ENCODE measurements around the gene MTR. TPM values are rescaled to one million over a fixed set of nuclear protein-coding genes. Genes with fewer than 3 reads are reported as not detected.
A peak's percentile ranks its signal among the peaks of the same experiment; 100 is the strongest.

The MTR gene
- total RNA-seq, 2 donors from 2014 or later = 61.1 to 69.8 TPM

DNA sequence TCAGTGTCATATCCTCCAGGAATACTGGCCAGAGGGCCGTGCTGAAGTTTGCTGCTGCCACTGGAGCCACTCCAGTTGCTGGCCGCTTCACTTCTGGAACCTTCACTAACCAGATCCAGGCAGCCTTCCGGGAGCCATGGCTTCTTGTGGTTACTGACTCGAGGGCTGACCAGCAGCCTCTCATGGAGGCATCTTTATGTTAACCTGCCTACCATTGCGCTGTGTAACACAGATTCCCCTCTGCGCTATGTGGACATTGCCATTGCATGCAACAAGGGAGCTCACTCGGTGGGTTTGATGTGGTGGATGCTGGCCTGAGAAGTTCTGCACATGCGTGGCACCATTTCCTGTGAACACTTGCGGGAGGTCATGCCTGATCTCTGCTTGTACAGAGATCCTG is 24.8 kb downstream of the MTR start:
- H3K9me3 Mint-ChIP-seq = no peaks in the 10 kb centered on the region
- H3K4me3 Mint-ChIP-seq = no peak overlapping the region
- DNase-seq (no peak), ATAC-seq (replicated peaks in 1 of 2) (no peak)
- no peaks in the 10 kb centered on the region for H3K27me3 Mint-ChIP-seq (ENCODE audit: low read depth)
- H3K36me3 Mint-ChIP-seq (ENCODE audit: insufficient read depth in 2 of 2) = peaks cover 7 to 18% of the 10 kb centered on the region in 2 donors
- H3K27ac Mint-ChIP-seq = no peak overlapping the region
- H3K4me1 Mint-ChIP-seq (ENCODE audit: low read depth) = peaks cover 12% of the 10 kb centered on the region

- peaks cover 12% of the 10 kb centered on the region for H3K4me1 Mint-ChIP-seq (ENCODE audit: low read depth)
- no peak overlapping the region for H3K4me3 Mint-ChIP-seq
- ATAC-seq (replicated peaks in 1 of 2) (no peak), DNase-seq (no peak)
- H3K27ac Mint-ChIP-seq = no peak overlapping the region
- peaks cover 7 to 20% of the 10 kb centered on the region in 2 donors for H3K36me3 Mint-ChIP-seq (ENCODE audit: insufficient read depth in 2 of 2)
- no peaks in the 10 kb centered on the region for H3K27me3 Mint-ChIP-seq (ENCODE audit: low read depth)
- H3K9me3 Mint-ChIP-seq = no peaks in the 10 kb centered on the region
Measured at GRCh38 chr1:236821091-236821627, 26.1 kb downstream of the MTR start.

GRCh38 chr1:236823559-236823958 is 28.5 kb downstream of the MTR start:
- no peak for DNase-seq
- Mint-ChIP-seq H3K4me3 (no peak overlapping the region), H3K9me3 (no peaks in the 10 kb centered on the region), H3K4me1 (ENCODE audit: low read depth) (peaks cover 12% of the 10 kb centered on the region), H3K27ac (no peak overlapping the region), H3K27me3 (ENCODE audit: low read depth) (no peaks in the 10 kb centered on the region), H3K36me3 (ENCODE audit: insufficient read depth in 2 of 2) (peaks cover 3 to 21% of the 10 kb centered on the region in 2 donors)
- ATAC-seq (replicated peaks in 1 of 2) = no peak

GRCh38 chr1:236829085-236829484 is 34.0 kb downstream of the MTR start:
- Mint-ChIP-seq H3K27me3 (ENCODE audit: low read depth) (no peaks in the 10 kb centered on the region), H3K9me3 (no peaks in the 10 kb centered on the region), H3K4me3 (no peak overlapping the region), H3K27ac (no peak overlapping the region), H3K36me3 (ENCODE audit: insufficient read depth in 2 of 2) (peaks cover 14 to 25% of the 10 kb centered on the region in 2 donors), H3K4me1 (ENCODE audit: low read depth) (no peaks in the 10 kb centered on the region)
- ATAC-seq (replicated peaks in 1 of 2) (no peak), DNase-seq (no peak)

DNA sequence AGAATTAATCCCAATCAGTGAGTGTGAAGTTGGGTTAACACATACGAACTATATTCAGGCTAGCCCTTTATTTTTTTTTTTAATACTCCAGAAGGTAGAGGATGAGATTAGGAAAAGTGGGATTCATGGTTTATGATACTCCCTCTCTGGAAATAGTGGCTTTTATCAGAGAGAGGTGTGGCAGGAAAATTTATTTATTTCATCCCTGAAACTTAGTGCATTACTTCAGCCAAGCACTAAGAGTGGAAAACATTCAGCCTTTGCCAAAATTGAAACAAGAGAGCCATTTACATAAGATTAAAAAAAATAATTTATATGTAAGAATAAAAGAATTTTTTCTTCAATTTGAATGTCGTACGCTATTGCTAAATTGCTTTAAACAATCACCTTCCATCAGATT is 35.0 kb downstream of the MTR start:
- Mint-ChIP-seq H3K36me3 (ENCODE audit: insufficient read depth in 2 of 2) (peaks cover 14 to 29% of the 10 kb centered on the region in 2 donors), H3K9me3 (no peaks in the 10 kb centered on the region), H3K27me3 (ENCODE audit: low read depth) (no peaks in the 10 kb centered on the region), H3K4me3 (no peak overlapping the region), H3K4me1 (ENCODE audit: low read depth) (peaks cover 2% of the 10 kb centered on the region), H3K27ac (no peak overlapping the region)
- DNase-seq (no peak), ATAC-seq (replicated peaks in 1 of 2) (no peak)

DNA sequence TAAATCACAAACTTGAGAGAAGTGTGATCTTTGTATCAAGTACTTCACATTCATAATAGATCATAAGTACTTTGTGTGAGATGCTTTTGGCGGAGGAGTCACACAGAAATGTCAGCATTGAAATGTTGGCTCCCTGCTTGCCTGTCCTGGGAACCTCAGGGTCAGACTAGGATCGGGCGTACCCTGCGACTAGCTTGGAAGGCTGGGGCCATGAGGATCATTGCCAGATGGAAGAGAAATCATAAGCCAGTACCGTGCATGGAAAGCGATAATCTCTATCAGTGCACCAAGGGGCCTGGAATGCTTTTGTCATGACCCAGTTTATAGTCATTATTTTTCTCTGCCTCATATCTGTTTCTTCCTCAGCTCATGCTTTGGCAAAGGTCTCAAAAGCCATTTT is 35.5 kb downstream of the MTR start:
- ATAC-seq (replicated peaks in 1 of 2) = no peak
- no peaks in the 10 kb centered on the region for H3K9me3 Mint-ChIP-seq
- no peak overlapping the region for H3K4me3 Mint-ChIP-seq
- peaks cover 16 to 31% of the 10 kb centered on the region in 2 donors for H3K36me3 Mint-ChIP-seq (ENCODE audit: insufficient read depth in 2 of 2)
- no peaks in the 10 kb centered on the region for H3K27me3 Mint-ChIP-seq (ENCODE audit: low read depth)
- H3K4me1 Mint-ChIP-seq (ENCODE audit: low read depth) = peaks cover 6% of the 10 kb centered on the region
- DNase-seq = no peak
- no peak overlapping the region for H3K27ac Mint-ChIP-seq

DNA sequence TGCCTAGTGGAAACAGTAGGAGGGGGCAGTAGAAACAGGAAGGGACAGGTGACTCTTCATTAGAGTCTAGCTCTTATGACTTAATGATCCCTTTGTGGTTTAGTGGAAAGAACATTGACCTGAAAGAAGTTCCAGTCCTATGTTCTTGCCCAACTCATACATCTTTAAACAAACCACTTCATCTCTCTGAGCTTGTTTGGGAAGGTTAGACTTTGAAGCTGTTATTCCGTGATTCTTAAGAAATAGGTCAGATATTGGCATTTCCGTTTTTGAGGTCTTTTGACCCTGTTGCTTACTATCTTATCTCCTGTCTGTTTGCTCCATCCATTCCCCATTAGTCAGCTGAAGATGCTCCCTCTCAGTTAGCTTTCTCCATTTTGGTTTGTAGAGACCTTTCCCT is 38.5 kb downstream of the MTR start:
- DNase-seq (no peak), ATAC-seq (replicated peaks in 1 of 2) (no peak)
- H3K4me1 Mint-ChIP-seq (ENCODE audit: low read depth) = peaks cover 6% of the 10 kb centered on the region
- H3K27ac Mint-ChIP-seq = no peak overlapping the region
- H3K27me3 Mint-ChIP-seq (ENCODE audit: low read depth) = no peaks in the 10 kb centered on the region
- no peak overlapping the region for H3K4me3 Mint-ChIP-seq
- H3K9me3 Mint-ChIP-seq = no peaks in the 10 kb centered on the region
- peaks cover 17 to 30% of the 10 kb centered on the region in 2 donors for H3K36me3 Mint-ChIP-seq (ENCODE audit: insufficient read depth in 2 of 2)

- peaks cover 6% of the 10 kb centered on the region for H3K4me1 Mint-ChIP-seq (ENCODE audit: low read depth)
- H3K9me3 Mint-ChIP-seq = no peaks in the 10 kb centered on the region
- H3K27me3 Mint-ChIP-seq (ENCODE audit: low read depth) = no peaks in the 10 kb centered on the region
- peaks cover 14 to 27% of the 10 kb centered on the region in 2 donors for H3K36me3 Mint-ChIP-seq (ENCODE audit: insufficient read depth in 2 of 2)
- no peak overlapping the region for H3K27ac Mint-ChIP-seq
- H3K4me3 Mint-ChIP-seq = no peak overlapping the region
- ATAC-seq (replicated peaks in 1 of 2) (no peak), DNase-seq (no peak)
Measured at GRCh38 chr1:236834876-236835275, 39.8 kb downstream of the MTR start.

GRCh38 chr1:236835491-236835890 is 40.4 kb downstream of the MTR start:
- no peaks in the 10 kb centered on the region for H3K27me3 Mint-ChIP-seq (ENCODE audit: low read depth)
- no peak overlapping the region for H3K4me3 Mint-ChIP-seq
- H3K36me3 Mint-ChIP-seq (ENCODE audit: insufficient read depth in 2 of 2) = peaks cover 14 to 26% of the 10 kb centered on the region in 2 donors
- H3K27ac Mint-ChIP-seq = no peak overlapping the region
- no peaks in the 10 kb centered on the region for H3K9me3 Mint-ChIP-seq
- no peak for ATAC-seq (replicated peaks in 1 of 2)
- DNase-seq = no peak
- H3K4me1 Mint-ChIP-seq (ENCODE audit: low read depth) = peaks cover 6% of the 10 kb centered on the region

GRCh38 chr1:236836157-236836556 is 41.1 kb downstream of the MTR start:
- Mint-ChIP-seq H3K4me3 (no peak overlapping the region), H3K4me1 (ENCODE audit: low read depth) (peaks cover 6% of the 10 kb centered on the region), H3K9me3 (no peaks in the 10 kb centered on the region), H3K27ac (peak overlapping the region; percentile 33), H3K27me3 (ENCODE audit: low read depth) (no peaks in the 10 kb centered on the region), H3K36me3 (ENCODE audit: insufficient read depth in 2 of 2) (peaks cover 14 to 26% of the 10 kb centered on the region in 2 donors)
- no peak for ATAC-seq (replicated peaks in 1 of 2)
- no peak for DNase-seq

DNA sequence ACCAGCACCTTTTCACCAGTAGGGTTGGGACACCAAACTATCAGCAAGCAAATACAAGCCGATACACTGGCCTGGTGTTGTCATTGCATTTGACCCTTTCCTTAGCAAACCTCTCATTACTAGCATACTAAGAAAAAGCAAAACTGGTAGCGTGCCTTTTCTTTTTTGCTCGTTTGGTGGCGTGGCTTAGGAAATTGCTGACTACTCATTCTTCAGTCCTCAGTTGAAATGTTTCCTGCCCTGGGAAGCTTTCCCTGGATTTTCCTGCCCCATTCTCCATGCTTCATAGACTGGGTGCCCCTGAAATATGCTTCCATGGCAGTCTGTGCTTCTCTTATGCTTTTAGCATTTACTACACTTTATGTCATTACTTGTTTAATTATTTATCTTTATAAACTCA is 42.0 kb downstream of the MTR start:
- Mint-ChIP-seq H3K4me3 (no peak overlapping the region), H3K36me3 (ENCODE audit: insufficient read depth in 2 of 2) (peaks cover 10 to 25% of the 10 kb centered on the region in 2 donors), H3K9me3 (no peaks in the 10 kb centered on the region), H3K27me3 (ENCODE audit: low read depth) (no peaks in the 10 kb centered on the region), H3K27ac (no peak overlapping the region), H3K4me1 (ENCODE audit: low read depth) (peaks cover 6% of the 10 kb centered on the region)
- DNase-seq (no peak), ATAC-seq (replicated peaks in 1 of 2) (no peak)

GRCh38 chr1:236837897-236838296 is 42.8 kb downstream of the MTR start:
- peaks cover 8 to 26% of the 10 kb centered on the region in 2 donors for H3K36me3 Mint-ChIP-seq (ENCODE audit: insufficient read depth in 2 of 2)
- H3K27ac Mint-ChIP-seq = no peak overlapping the region
- no peak for ATAC-seq (replicated peaks in 1 of 2)
- no peak overlapping the region for H3K4me3 Mint-ChIP-seq
- no peaks in the 10 kb centered on the region for H3K27me3 Mint-ChIP-seq (ENCODE audit: low read depth)
- no peak for DNase-seq
- H3K9me3 Mint-ChIP-seq = no peaks in the 10 kb centered on the region
- H3K4me1 Mint-ChIP-seq (ENCODE audit: low read depth) = peaks cover 6% of the 10 kb centered on the region

GRCh38 chr1:236841341-236841740 is 46.2 kb downstream of the MTR start:
- Mint-ChIP-seq H3K27me3 (ENCODE audit: low read depth) (no peaks in the 10 kb centered on the region), H3K9me3 (no peaks in the 10 kb centered on the region), H3K4me1 (ENCODE audit: low read depth) (no peaks in the 10 kb centered on the region), H3K36me3 (ENCODE audit: insufficient read depth in 2 of 2) (peaks cover 2 to 15% of the 10 kb centered on the region in 2 donors), H3K27ac (peak overlapping the region; percentile 73), H3K4me3 (no peak overlapping the region)
- no peak for DNase-seq
- no peak for ATAC-seq (replicated peaks in 1 of 2)

DNA sequence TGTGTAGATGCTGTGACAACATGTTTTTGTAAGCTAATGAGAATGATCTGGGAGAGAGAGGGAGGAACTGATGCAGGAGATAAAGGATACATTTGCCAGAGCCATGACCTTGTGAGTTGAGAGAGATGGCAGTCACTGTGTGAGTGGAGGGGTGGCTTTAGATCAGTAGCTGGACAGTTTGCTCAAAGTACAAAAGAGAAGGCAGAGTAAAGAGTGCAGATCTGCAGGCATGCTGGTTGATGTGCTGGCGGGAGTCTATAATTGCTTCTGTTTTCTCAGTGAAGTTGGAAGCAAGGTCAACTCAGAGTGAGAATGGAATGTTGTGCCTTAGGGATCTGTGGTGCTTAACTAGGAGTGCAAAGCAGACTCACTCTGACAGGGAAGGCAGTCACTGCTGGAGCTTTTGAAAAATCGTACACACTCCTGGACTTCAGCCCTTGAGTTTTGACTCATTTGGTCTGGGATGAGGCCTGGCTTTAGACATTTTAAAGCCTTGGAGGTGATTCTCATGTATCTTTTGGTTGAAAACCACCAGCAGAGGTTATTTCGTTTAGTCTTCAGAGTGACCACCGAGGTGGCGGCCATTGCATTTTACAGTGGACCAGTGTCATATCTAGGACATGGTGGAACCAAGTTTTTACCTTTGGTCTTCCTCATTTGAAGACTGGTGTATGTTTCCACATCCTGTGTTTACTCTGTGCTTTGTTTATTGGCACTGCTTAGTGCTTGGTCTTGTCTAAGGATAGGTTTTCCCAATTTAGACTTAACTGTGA is 49.6 kb downstream of the MTR start:
- Mint-ChIP-seq H3K27me3 (ENCODE audit: low read depth) (no peaks in the 10 kb centered on the region), H3K4me3 (no peak overlapping the region), H3K27ac (no peak overlapping the region), H3K9me3 (no peaks in the 10 kb centered on the region), H3K4me1 (ENCODE audit: low read depth) (no peaks in the 10 kb centered on the region), H3K36me3 (ENCODE audit: insufficient read depth in 2 of 2) (peaks cover 4 to 8% of the 10 kb centered on the region in 2 donors)
- DNase-seq (no peak), ATAC-seq (replicated peaks in 1 of 2) (no peak)

Measured in activated T-cell treated with anti-CD3 and anti-CD28 coated beads, Interleukin-2, amount 50 U/mL, for 72 hours (primary cell).